K562 (cell line): Measurements from ENCODE around the gene SLC66A3. TPM values are rescaled to one million over a fixed set of nuclear protein-coding genes. Genes with fewer than 3 reads are reported as not detected.

Experiments used
- ATAC-seq: fragments of 200-7000 bp; cut with Tn5 transposase; 3 replicates; pipeline ENCODE4 v1.9.1; 2020; ENCODE audit warnings: moderate library complexity
- BruUV-seq: library from RNA; stranded (reverse); fragments of 400-500 nt; replicated peaks from 2 replicates; lab custom pipeline; 2021; lab: Mats Ljungman, UMichigan
- CTCF ChIA-PET: fragments of 300-600 bp; formaldehyde crosslinking; extraction: SDS; loops from one replicate; lab custom pipeline; 2021; ENCODE audit warnings: low intra/inter-chr PET ratio; lab: Yijun Ruan, JAX
- POLR2A ChIA-PET: fragments of 300-600, 350-650 bp; sonication (Branson Sonifier 250); formaldehyde crosslinking; extraction: SDS; loops from one replicate; lab custom pipeline; 2021; ENCODE audit warnings: antibody characterized with exemption, inconsistent platforms; lab: Yijun Ruan, JAX
- DNase-seq, 4 experiments: peaks; one replicate each; pipeline versions ENCODE4 v3.0.0 to v3.0.0-alpha.2; 2011 to 2018; ENCODE audit warnings: low spot score in 3 of 4, mixed read lengths in 3 of 4; ENCODE audit errors: extremely low read depth in 1 of 4
- FAIRE-seq: peaks from 2 replicates; lab custom pipeline; 2011; peaks lifted over from hg19 to GRCh38; lab: Jason Lieb, UNC
- H2AFZ ChIP-seq: 2 replicates; pipeline ENCODE4 v1.6.0; 2011; ENCODE audit warnings: low read depth, low read length, control low read depth, inconsistent platforms
- H3K27ac ChIP-seq: fragments of 200-600 bp; 3 replicates; pipeline ENCODE4 v1.8.0; 2011; ENCODE audit warnings: low read depth, mild to moderate bottlenecking, control low read depth, inconsistent platforms, low read length, moderate library complexity, mixed read lengths; ENCODE audit errors: extremely low read depth
- H3K27me3 ChIP-seq, 2 experiments: fragments of 300-600 bp in 1 of 2; 2 replicates in 1 of 2; 3 replicates in 1 of 2; pipeline versions ENCODE4 v1.6.0 to v1.8.0; 2011; ENCODE audit warnings: inconsistent platforms in 2 of 2, low read length in 2 of 2, mild to moderate bottlenecking in 1 of 2, mixed read lengths in 1 of 2, moderate library complexity in 1 of 2; ENCODE audit not compliant: control insufficient read depth in 2 of 2, insufficient read depth in 2 of 2
- H3K36me3 ChIP-seq: fragments of 300-600 bp; 3 replicates; pipeline ENCODE4 v1.8.0; 2011; ENCODE audit warnings: mild to moderate bottlenecking, low read length, inconsistent platforms; ENCODE audit not compliant: control insufficient read depth, insufficient read depth
- H3K4me1 ChIP-seq, 2 experiments: fragments of 200-600 bp in 1 of 2; replicated peaks in 1 of 2; 2 replicates in 1 of 2; 3 replicates in 1 of 2; pipeline versions ENCODE4 v1.5.1 to v1.8.0; 2011; ENCODE audit warnings: inconsistent platforms in 2 of 2, low read length in 2 of 2, mild to moderate bottlenecking in 1 of 2, mixed read lengths in 1 of 2, moderate library complexity in 1 of 2; ENCODE audit not compliant: control insufficient read depth in 2 of 2, insufficient read depth in 2 of 2
- H3K4me2 ChIP-seq: 2 replicates; pipeline ENCODE4 v1.6.1; 2011; ENCODE audit warnings: low read length, control low read depth, inconsistent platforms, mixed read lengths; ENCODE audit not compliant: insufficient read depth
- H3K4me3 ChIP-seq: fragments of 200-600 bp; sonication (generic), shearing (Covaris generic); 2 replicates; pipeline ENCODE4 v1.5.1; 2016; ENCODE audit warnings: control low read depth, inconsistent platforms
- H3K79me2 ChIP-seq: fragments of 200-600 bp; 3 replicates; pipeline ENCODE4 v1.8.0; 2011; ENCODE audit warnings: low read length, inconsistent platforms; ENCODE audit not compliant: control insufficient read depth, insufficient read depth
- H3K9ac ChIP-seq, 2 experiments: 2 replicates each; pipeline versions ENCODE4 v1.6.0 to v1.6.1; 2011; ENCODE audit warnings: low read depth in 2 of 2, low read length in 2 of 2, control low read depth in 1 of 2, inconsistent platforms in 1 of 2, mild to moderate bottlenecking in 1 of 2, mixed read lengths in 1 of 2; ENCODE audit not compliant: insufficient read depth in 1 of 2
- H3K9me1 ChIP-seq: one replicate; pipeline ENCODE4 v1.6.0; 2011; ENCODE audit warnings: inconsistent platforms, mild to moderate bottlenecking, low read length, moderate library complexity; ENCODE audit not compliant: control insufficient read depth, insufficient read depth
- H3K9me3 ChIP-seq: replicated peaks from 2 replicates; pipeline ENCODE4 v1.5.1; 2011; ENCODE audit warnings: low read depth, low read length, inconsistent platforms; ENCODE audit not compliant: control insufficient read depth, insufficient read depth
- H4K20me1 ChIP-seq: replicated peaks from 2 replicates; pipeline ENCODE4 v1.6.1; 2011; ENCODE audit warnings: low read length, inconsistent platforms, mixed read lengths; ENCODE audit not compliant: control insufficient read depth, insufficient read depth
- ATF1 ChIP-seq, 2 experiments: fragments of 450-650 bp in 1 of 2; IDR thresholded peaks; 2 replicates each; pipeline ENCODE4 v1.6.1; 2016; ENCODE audit warnings: missing compliant biosample characterization in 1 of 2, missing genetic modification characterization in 1 of 2
- BRCA1 ChIP-seq, 2 experiments: fragments of 450-650 bp in 1 of 2; sonication (generic) in 1 of 2; formaldehyde crosslinking in 1 of 2; IDR thresholded peaks; 2 replicates each; pipeline versions ENCODE4 v1.5.0 to v1.6.1; 2017 to 2020; ENCODE audit warnings: mild to moderate bottlenecking in 1 of 2, missing genetic modification reagents in 1 of 2
- E2F3 ChIP-seq: fragments of 250-450 bp; sonication (Bioruptor Pico); IDR thresholded peaks from 2 replicates; pipeline ENCODE4 v1.4.0; 2020; ENCODE audit warnings: mild to moderate bottlenecking
- ETS1 ChIP-seq: conservative IDR thresholded peaks from 2 replicates; pipeline ENCODE4 v1.6.1; 2011; ENCODE audit warnings: low read depth, mild to moderate bottlenecking, low read length; ENCODE audit not compliant: control insufficient read depth
- FOXA1 ChIP-seq: fragments of 450-650 bp; IDR thresholded peaks from 2 replicates; pipeline ENCODE4 v1.6.1; 2016; ENCODE audit warnings: mild to moderate bottlenecking, borderline replicate concordance
- FOXJ3 ChIP-seq: sonication (generic); formaldehyde crosslinking; IDR thresholded peaks from 2 replicates; pipeline ENCODE4 v1.4.0; 2020; ENCODE audit warnings: mild to moderate bottlenecking, missing genetic modification reagents
- FOXP1 ChIP-seq: sonication (generic); formaldehyde crosslinking; IDR thresholded peaks from 2 replicates; pipeline ENCODE4 v1.8.0; 2022; ENCODE audit warnings: mild to moderate bottlenecking, missing genetic modification reagents
- KDM5B ChIP-seq: fragments of 200-600 bp; sonication (generic); IDR thresholded peaks from 2 replicates; pipeline ENCODE4 v1.6.1; 2012; ENCODE audit warnings: low read depth, mild to moderate bottlenecking, moderate library complexity, low read length, control low read depth, inconsistent platforms; ENCODE audit not compliant: insufficient replicate concordance
- MXI1 ChIP-seq: IDR thresholded peaks from 2 replicates; pipeline ENCODE4 v1.6.1; 2011; ENCODE audit warnings: low read depth, mild to moderate bottlenecking, improper control_type of control experiment, low read length
- WGBS: fragments of 100-300 bp; shearing (Covaris generic); methylation state at CpG from one replicate; pipeline ENCODE4 v1.1.6; 2016; ENCODE audit warnings: low coverage, mixed read lengths; ENCODE audit not compliant: insufficient coverage; ENCODE audit errors: missing lambda C conversion rate; 5-methylcytosine and 5-hydroxymethylcytosine counted together
- in situ Hi-C: fragments of 300-500 bp; cut with MboI; formaldehyde crosslinking; loops from 4 replicates; pipeline ENCODE4 v1.15.0; 2018; ENCODE audit warnings: inconsistent platforms, mixed read lengths
- intact Hi-C: fragments of 100-400 bp; cut with micrococcal nuclease; formaldehyde crosslinking; loops from 2 replicates; pipeline ENCODE4 v1.14.2; 2022
- polyA plus RNA-seq, 8 experiments: library from polyadenylated mRNA; depleted of rRNA in 4 of 8; stranded (reverse) in 5 of 8; unstranded in 3 of 8; fragments of >200 nt; fragmentation: Nextera tagmentation in 2 of 8; fragmentation: Illumina TruSeq in 1 of 8; extraction: Ambion mirVana in 2 of 8; extraction: Trizol in 1 of 8; gene quantifications; 2 replicates each; pipeline versions ENCODE4 v1.2.1 to v1.2.3, GENCODE V29; 2011 to 2014; ENCODE audit warnings: inconsistent platforms in 1 of 8, missing spikeins in 1 of 8
- total RNA-seq, 7 experiments: library from RNA; depleted of rRNA in 6 of 7; stranded (reverse); fragments of >200 nt in 6 of 7; fragmentation: Illumina TruSeq in 2 of 7; extraction: Trizol in 2 of 7; gene quantifications; 2 replicates each; pipeline versions ENCODE4 v1.2.1 to v1.2.3, GENCODE V29; 2011 to 2021; ENCODE audit warnings: low replicate concordance in 1 of 7
- TF ChIP-seq, protein P1 (sequence below): IDR thresholded peaks from 2 replicates; pipeline ENCODE4 v1.6.1; 2014; ENCODE audit warnings: antibody characterized with exemption
- TF ChIP-seq, protein P2 (sequence below): sonication (generic); formaldehyde crosslinking; IDR thresholded peaks from 2 replicates; pipeline ENCODE4 v1.8.1; 2023; ENCODE audit warnings: mild to moderate bottlenecking, missing genetic modification reagents

The SLC66A3 gene
- total and polyA plus RNA-seq, 9 of the 15 experiments (the other 6 are each of a cell fraction or from before 2014, with no cell fraction given), result 2.8 to 30.0 (median 9.1) TPM

- Histone ChIP-seq H3K79me2 (no peaks in the 10 kb centered on the region), H3K4me2 (peak overlapping the region; percentile 68), H3K27ac (no peak overlapping the region), H3K4me1 (peaks cover 14 to 24% of the 10 kb centered on the region in 2 experiments; a peak in 4 of 5 replicates), H3K4me3 (peak overlapping the region; percentile 33), H3K9ac (peak overlapping the region; percentile 38 to 90; a peak in 2 of 4 replicates), H3K9me1 (no peaks in the 10 kb centered on the region)
- no peak for DNase-seq
- 73% methylated on average over 19 of the region's 25 CpGs for WGBS
- CTCF ChIA-PET, result interaction anchor here (1.0 to 2.3 kb wide), 8 partner anchors 278 to 549 kb away, joined by 4 to 20 read pairs (median 6); partner anchors contain the start of gene E2F6
- TF ChIP-seq, protein P1, sequence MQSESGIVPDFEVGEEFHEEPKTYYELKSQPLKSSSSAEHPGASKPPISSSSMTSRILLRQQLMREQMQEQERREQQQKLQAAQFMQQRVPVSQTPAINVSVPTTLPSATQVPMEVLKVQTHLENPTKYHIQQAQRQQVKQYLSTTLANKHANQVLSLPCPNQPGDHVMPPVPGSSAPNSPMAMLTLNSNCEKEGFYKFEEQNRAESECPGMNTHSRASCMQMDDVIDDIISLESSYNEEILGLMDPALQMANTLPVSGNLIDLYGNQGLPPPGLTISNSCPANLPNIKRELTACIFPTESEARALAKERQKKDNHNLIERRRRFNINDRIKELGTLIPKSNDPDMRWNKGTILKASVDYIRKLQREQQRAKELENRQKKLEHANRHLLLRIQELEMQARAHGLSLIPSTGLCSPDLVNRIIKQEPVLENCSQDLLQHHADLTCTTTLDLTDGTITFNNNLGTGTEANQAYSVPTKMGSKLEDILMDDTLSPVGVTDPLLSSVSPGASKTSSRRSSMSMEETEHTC, result no peak
- TF ChIP-seq FOXP1 (CRISPR knock-in tag) (peak; percentile 45; the same call in 1 of the 2 replicates), MXI1 (no peak), ATF1 (CRISPR knock-in tag; IDR thresholded peaks at IDR 0.05) (no peak), ATF1 (tag; IDR thresholded peaks at IDR 0.05) (no peak), BRCA1 (IDR thresholded peaks at IDR 0.05) (no peak), BRCA1 (CRISPR knock-in tag; IDR thresholded peaks at IDR 0.05) (0 out of 2 replicates have a peak, but pooled peaks have one; percentile 36), FOXJ3 (CRISPR knock-in tag) (0 out of 2 replicates have a peak, but pooled peaks have one; percentile 2), FOXA1 (no peak), KDM5B (no peak), ETS1 (no peak), E2F3 (peak; percentile 5; the same call in 1 of the 2 replicates)
- TF ChIP-seq, protein P2, sequence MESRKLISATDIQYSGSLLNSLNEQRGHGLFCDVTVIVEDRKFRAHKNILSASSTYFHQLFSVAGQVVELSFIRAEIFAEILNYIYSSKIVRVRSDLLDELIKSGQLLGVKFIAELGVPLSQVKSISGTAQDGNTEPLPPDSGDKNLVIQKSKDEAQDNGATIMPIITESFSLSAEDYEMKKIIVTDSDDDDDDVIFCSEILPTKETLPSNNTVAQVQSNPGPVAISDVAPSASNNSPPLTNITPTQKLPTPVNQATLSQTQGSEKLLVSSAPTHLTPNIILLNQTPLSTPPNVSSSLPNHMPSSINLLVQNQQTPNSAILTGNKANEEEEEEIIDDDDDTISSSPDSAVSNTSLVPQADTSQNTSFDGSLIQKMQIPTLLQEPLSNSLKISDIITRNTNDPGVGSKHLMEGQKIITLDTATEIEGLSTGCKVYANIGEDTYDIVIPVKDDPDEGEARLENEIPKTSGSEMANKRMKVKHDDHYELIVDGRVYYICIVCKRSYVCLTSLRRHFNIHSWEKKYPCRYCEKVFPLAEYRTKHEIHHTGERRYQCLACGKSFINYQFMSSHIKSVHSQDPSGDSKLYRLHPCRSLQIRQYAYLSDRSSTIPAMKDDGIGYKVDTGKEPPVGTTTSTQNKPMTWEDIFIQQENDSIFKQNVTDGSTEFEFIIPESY (CRISPR knock-in tag), result peak; percentile 63
- TF ChIP-seq, all 486 proteins: peak for 5
- ATAC-seq, result no peak
- Histone ChIP-seq H3K9me3 (no peaks in the 10 kb centered on the region), H4K20me1 (no peaks in the 10 kb centered on the region), H3K36me3 (no peaks in the 10 kb centered on the region), H2AFZ (peak overlapping the region; percentile 87), H3K27me3 (peaks cover 5 to 14% of the 10 kb centered on the region in 2 experiments; a peak in 3 of 5 replicates)
- POLR2A ChIA-PET, result interaction anchor here (0.7 to 1.6 kb wide), 4 partner anchors 10 to 414 kb away, joined by 4 to 7 read pairs (median 4); partner anchors contain the start of gene E2F6
- in situ Hi-C loops (loop anchor here (5.0 to 25.0 kb wide), 2 partner anchors 279 to 449 kb away; no protein-coding TSS in a partner anchor), intact Hi-C loops (loop anchor here (5.0 to 10.0 kb wide), 2 partner anchors 101 to 549 kb away; no protein-coding TSS in a partner anchor)
- no TSS peak for BruUV-seq
- no peak for FAIRE-seq
Measured at GRCh38 chr2:11133238-11133935, 21.9 kb upstream of the SLC66A3 start.
